DMS53 treated with DMSO at 0.1 percent for 48 hours (cell line): ENCODE data around the gene DAP.

Source experiments
- DNase-seq: peaks from one replicate; lab custom pipeline; 2025; ENCODE audit not compliant: unreplicated experiment; lab: John Stamatoyannopoulos, UW

The DAP gene

DNA sequence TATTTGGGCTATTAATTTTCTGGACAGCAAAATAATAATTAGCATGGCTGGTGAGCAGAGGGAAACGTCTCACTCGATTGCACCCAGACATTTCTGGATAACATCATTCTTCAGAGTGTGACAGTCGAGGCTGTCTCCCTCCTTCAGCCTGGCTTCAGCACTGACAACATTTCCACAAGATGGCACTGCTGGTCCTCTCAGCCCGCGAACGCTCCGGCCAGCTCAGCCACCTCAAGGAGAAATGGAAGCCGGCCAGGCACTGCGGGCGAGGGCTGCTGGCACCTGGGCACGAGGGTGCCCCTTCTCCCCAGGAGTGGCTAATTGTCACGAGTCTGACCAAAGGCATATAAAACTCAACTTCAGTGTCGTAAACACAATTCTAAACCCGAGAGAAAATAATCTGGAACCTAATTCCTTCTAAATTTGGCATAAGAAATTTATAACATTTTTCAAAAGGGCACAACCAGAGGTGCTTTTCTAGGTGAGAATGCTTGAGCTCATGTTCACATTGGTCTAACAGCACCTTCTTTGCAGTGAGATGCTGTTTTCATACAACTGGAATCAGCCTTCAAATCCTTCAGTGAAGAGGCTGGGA is 65.9 kb downstream of the DAP start:
- DNase-seq = peak; percentile 63

DNA sequence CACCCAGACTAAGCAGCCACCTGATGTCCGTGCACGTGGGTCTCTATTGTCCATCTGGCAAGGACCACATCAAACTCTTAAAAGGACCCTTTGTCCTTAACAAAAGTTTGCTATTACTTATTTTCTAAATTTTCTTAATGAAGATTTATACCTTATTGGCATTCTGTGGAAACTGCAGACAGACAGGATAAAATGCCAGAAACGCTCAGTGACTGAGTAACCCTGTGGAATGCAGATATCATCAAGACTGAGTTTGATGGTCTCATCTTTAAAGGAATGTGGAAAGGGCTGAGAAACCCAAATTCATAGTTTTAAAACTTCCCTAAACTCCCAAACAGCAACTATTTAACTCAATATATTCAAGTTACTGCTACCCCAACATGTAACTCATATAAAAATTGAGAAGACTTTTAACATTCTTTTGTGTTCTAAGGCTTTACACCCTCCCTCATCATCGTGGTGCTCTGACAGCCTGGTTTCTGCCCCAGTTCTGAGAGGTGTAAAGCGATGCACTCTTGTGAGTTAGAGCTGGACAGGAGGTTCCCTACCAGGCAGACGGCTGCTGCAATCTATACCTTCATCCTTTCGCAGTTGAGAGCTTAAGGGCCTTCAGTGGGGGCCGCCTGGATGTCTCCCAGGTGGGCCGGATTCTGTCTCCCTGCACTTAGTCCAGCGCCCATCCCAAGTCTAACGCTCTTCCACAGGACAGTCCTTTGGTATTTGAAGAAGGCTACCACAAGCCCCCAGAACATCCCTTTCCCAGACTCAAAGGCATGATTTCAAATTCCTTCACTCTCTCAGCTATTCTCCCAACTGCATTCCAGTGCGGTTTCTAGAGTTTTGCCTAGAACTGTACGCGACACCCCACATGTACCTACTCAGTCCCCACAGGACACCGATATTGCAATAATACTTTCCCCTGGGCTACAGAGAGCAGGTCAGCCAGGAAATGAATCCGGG is 68.9 kb downstream of the DAP start:
- no peak for DNase-seq

DNA sequence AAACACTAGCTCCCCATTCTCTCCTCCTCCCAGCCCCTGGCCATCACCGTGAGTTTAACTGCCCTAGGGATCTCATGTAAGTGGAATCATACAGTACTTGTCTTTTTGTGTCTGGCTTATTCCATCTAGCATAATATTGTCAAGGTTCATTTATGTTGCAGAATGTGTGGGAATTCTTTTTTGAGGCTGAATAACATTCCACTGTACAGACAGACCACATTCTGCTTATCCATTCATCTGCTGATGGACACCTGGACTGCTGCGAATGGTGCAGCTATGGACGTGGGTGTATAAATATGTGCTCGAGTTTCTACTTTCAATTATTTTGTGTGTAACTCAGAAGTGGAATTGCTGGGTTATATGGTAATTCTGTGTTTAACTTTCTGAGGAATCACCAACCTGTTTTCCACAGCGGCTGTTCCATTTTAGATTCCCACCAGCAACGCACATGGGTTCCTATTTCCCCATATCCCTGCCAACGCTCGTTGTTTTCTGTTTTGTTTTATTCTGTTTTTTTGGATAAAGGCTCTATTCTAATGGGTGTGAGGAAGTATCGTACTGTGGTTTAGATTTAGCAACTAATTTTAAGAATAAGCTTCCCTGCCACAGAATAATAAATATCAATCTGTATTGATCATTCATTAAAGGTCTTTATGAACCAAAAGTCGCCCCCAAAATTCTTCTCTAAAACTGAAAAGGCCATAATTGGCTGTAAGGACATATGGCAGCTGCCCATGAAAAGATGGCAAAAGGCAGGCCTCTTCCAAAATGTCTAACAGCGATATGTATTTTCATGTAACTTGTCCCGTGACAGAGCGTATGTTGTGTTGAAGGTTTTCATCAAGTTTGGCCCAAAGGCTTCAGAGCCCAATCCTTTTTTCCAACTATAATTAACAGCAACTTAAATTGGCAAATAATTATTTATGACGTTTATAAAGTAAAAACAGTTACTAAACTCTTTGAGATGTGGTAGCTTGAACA is 70.3 kb downstream of the DAP start:
- DNase-seq = no peak

GRCh38 chr5:10689391-10690081 is 71.5 kb downstream of the DAP start:
- no peak for DNase-seq

- DNase-seq = no peak
Observed at GRCh38 chr5:10688651-10689171, 72.3 kb downstream of the DAP start.

- no peak for DNase-seq
Observed at GRCh38 chr5:10686890-10687289, 74.1 kb downstream of the DAP start.

DNA sequence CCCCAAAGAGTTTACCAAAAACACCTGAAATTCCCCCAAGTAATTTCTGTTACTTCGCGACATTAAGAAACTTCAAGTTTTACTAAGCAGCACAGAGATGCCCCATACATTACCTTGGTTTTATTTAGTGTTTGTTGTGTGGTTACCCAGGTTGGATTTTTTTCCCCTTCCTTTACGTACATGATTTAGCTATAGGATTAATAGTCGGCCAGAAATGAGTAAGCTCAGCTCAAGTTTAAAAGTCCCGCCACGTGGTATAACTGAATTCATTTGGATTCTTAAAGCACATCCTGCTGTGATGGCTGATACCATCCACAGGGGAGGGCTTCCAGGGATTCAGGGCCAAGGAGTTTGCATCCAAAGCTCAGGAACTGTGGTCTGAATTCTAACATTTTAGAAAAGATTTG is 75.9 kb downstream of the DAP start:
- DNase-seq = no peak

- DNase-seq = no peak
Observed at GRCh38 chr5:10684303-10685086, 76.5 kb downstream of the DAP start.

DNA sequence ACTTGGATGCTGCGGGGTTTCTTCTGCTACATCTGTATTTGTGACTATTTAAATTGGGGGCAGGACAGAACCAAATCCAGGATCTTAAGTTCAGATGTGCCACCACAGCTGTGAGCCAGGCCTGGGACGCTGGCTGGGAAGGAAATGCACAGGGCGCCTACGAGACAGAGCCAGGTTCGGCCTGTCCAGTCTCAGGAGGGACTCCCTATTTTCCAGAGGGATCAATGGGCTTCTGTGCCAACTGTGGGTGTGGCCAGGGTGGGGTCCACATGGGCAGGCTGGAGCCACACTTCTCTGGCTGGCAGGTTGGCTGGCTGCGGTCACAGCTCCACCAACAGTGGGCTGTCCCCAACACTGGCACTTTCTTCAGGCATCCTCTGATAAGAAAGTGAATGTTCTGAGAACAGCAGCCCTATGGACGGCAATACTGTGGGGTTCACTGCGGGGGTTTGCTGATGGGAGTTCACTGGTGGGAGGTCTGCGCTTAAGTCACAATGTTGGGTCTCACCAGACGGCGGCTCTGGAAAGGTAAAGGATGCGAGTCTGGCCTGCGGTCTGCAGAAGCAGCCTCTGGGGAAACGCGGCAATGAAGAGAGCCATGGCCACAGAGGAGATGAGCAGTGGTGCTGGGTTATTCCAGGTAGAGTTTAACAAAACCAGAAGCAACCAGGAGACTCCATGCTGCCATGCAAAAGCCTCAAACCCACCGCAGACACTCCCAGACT is 78.1 kb downstream of the DAP start:
- no peak for DNase-seq

GRCh38 chr5:10681731-10682679 is 79.0 kb downstream of the DAP start:
- no peak for DNase-seq

DNA sequence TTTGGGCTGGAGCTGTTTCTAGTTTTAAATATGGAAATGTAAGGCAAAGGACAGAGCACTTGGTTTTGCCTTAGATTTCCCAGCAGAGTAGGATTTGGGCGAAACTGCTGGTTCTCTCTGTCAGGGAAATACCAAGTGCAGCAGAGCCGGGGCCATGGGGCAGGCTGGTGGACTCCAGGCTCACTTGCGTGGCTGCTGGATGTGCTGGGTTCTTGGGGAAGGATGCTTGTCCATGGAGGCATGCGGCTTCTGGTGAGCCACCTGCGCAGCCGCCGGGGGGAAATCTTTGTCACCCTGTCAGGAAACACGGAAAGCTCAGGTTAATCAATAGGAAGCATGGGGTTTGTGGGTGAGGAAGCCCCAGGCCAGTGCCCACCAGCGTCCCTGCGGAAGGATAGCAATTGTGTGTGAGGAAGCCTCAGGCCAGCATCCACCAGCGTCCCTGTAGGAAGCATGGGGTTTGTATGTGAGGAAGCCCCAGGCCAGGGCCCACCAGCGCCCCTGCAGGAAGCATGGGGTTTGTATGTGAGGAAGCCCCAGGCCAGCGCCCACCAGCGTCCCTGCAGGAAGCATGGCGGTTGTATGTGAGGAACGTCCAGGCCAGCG is 80.1 kb downstream of the DAP start:
- no peak for DNase-seq

DNA sequence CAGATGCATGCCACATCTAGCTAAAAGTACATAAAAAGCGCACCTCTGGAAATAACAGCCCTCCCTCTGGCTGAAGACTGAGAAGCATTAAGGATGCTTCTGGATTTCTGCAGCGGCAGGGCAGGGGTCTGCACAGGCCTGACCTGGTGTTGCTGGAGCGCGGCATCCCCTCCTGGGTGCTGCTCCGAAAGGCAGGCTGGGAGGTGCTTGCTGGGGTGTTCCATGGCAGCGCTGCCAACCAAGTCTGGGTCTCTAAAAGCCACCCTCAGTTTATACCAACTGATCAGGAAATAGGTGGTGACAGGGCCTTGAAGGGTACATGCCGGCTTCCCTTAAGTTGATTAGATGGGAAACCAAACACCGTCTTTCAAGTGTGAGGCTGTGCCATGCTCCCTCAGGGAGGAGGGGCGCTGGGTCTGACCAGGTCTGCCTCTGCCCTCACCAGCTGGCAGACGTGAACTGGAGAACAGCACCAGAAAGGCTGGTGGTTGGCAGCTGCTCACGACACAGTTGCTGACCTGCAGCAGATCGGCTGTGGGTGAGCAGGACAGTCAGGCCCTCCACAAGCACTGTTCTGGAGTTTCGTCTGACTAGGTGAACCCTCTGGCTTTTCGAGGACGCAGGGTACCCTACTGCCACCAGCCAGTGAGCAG is 81.6 kb downstream of the DAP start:
- no peak for DNase-seq

- DNase-seq = no peak
Observed at GRCh38 chr5:10678244-10678643, 82.8 kb downstream of the DAP start.

GRCh38 chr5:10677533-10677932 is 83.5 kb downstream of the DAP start:
- no peak for DNase-seq

GRCh38 chr5:10676946-10677345 is 84.1 kb downstream of the DAP start:
- DNase-seq = no peak

DNA sequence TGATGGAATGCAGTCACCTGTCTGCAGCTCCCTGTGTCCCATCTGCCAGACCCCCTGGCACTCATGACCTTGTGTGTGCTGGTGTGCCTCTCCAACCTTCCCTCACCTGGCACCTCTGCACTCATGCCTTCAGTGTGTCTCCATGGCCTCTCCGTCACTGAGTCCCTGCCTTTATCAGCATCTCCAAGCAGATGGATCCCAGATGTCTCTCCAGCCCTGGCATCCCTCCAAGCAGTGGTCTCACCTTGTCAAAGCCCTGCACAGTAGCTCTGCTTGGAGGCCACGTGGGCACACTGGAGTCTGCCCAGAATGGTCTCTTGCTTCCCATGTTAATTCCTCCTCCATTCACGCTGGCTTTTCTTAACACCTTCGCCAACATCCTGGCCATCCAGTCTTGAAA is 84.8 kb downstream of the DAP start:
- no peak for DNase-seq

- DNase-seq = no peak
Observed at GRCh38 chr5:10675177-10675700, 85.8 kb downstream of the DAP start.
